Erythroblast (primary cell): ENCODE measurements around the gene FABP7.

ENCODE experiments used
- GATA1 ChIP-seq: IDR thresholded peaks from 2 replicates; pipeline ENCODE4 v1.6.1; 2011; ENCODE audit warnings: low read depth, mild to moderate bottlenecking, control low read depth, low read length, moderate library complexity
- POLR2A ChIP-seq: IDR thresholded peaks from 2 replicates; pipeline ENCODE4 v1.6.1; 2011; ENCODE audit warnings: mild to moderate bottlenecking, low read length

DNA sequence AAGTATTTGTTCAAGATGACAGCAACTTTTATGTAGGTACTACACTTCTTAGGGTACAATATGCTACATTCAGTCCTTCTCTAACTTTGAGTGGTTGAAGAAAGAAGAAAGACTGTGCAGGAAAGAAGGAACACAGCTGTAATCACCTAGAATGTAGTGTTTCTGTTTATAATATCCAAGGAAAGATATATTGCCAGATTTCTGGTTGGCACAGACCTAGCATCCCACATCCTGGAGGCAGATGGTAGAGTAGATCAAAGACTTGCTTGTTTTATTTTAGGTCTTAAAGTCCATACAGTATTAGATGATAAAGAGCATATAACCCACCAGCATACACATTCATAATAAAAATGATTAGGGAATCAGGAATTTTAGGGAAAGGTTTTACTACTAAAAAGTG is 13.3 kb upstream of the FABP7 start:
- TF ChIP-seq POLR2A (no peak), GATA1 (no peak)
